ENCODE results near the gene TLCD2. TPM values are rescaled to one million over a fixed set of nuclear protein-coding genes. Genes with fewer than 3 reads are reported as not detected.

Gene TLCD2
- total RNA-seq, 1 experiment from 2014 or later: 1.5 TPM

- Histone ChIP-seq H3K9ac (ENCODE audit: extremely low read depth, insufficient read length, low read length) (no peak overlapping the region), H3K23ac (ENCODE audit: insufficient read length, low read depth, low read length) (no peak overlapping the region), H2BK12ac (ENCODE audit: insufficient read length, low read depth, low read length) (no peak overlapping the region), H3K4me1 (ENCODE audit: insufficient read depth, low read length) (peaks cover 6% of the 10 kb centered on the region; the same call in 1 of the 2 replicates), H3K4ac (ENCODE audit: low read depth, low read length) (no peak overlapping the region), H3K27me3 (ENCODE audit: insufficient read depth, low read length) (no peaks in the 10 kb centered on the region), H2BK15ac (ENCODE audit: low read depth, low read length) (no peak overlapping the region), H4K8ac (replicated peaks; ENCODE audit: insufficient read length, low read depth, low read length) (no peak overlapping the region), H2BK5ac (ENCODE audit: insufficient read length, low read length) (no peak overlapping the region), H3K14ac (ENCODE audit: insufficient read depth, low read length) (no peak overlapping the region), H2AFZ (ENCODE audit: low read length) (no peak overlapping the region), H2BK20ac (ENCODE audit: low read depth, low read length, poor library complexity, severe bottlenecking) (no peak overlapping the region), H3K56ac (ENCODE audit: insufficient read length, low read depth, low read length) (no peak overlapping the region), H3T11ph (ENCODE audit: low read length) (no peak overlapping the region), H3K4me2 (ENCODE audit: insufficient read depth, insufficient read length, low read length) (no peak overlapping the region), H2AK5ac (ENCODE audit: insufficient read length, low read length) (no peak overlapping the region), H3K79me1 (ENCODE audit: insufficient read depth, low read depth, low read length, poor library complexity, severe bottlenecking) (no peaks in the 10 kb centered on the region), H3K18ac (ENCODE audit: insufficient read length, low read depth, low read length) (no peak overlapping the region), H2BK120ac (ENCODE audit: low read depth, low read length, poor library complexity, severe bottlenecking) (no peak overlapping the region), H4K20me1 (ENCODE audit: control insufficient read depth, insufficient read depth, insufficient read length) (no peaks in the 10 kb centered on the region), H4K91ac (ENCODE audit: insufficient read length, low read depth, low read length) (no peak overlapping the region), H3K23me2 (ENCODE audit: insufficient read length, low read depth, low read length, poor library complexity, severe bottlenecking) (peaks cover 5% of the 10 kb centered on the region), H3K9me3 (ENCODE audit: control insufficient read depth, low read depth, low read length) (no peaks in the 10 kb centered on the region), H4K5ac (ENCODE audit: insufficient read length, low read depth, low read length) (no peak overlapping the region), H3K27ac (ENCODE audit: insufficient read length, low read depth, low read length) (no peak overlapping the region), H3K79me2 (ENCODE audit: insufficient read depth, low read length) (no peaks in the 10 kb centered on the region)
- H3K27ac Mint-ChIP-seq: no peak overlapping the region
- DNase-seq: no peak
- no peaks in the 10 kb centered on the region; a peak in 1 of 7 replicates for H3K36me3 Mint-ChIP-seq (ENCODE audit: insufficient read depth in 1 of 3, low read depth in 3 of 3)
- H3K4me1 Mint-ChIP-seq: peaks cover 38 to 39% of the 10 kb centered on the region in 2 experiments
- no CpG with 5 or more reads among the region's 5 CpGs for WGBS (ENCODE audit: extremely low coverage, insufficient read length, low lambda C conversion rate)
- no peak overlapping the region for H3K4me3 Mint-ChIP-seq
- H3K27me3 Mint-ChIP-seq (ENCODE audit: low read depth): no peaks in the 10 kb centered on the region; the same call in none of the 2 replicates
- H3K9me3 Mint-ChIP-seq: no peaks in the 10 kb centered on the region
- TF ChIP-seq, protein P1, sequence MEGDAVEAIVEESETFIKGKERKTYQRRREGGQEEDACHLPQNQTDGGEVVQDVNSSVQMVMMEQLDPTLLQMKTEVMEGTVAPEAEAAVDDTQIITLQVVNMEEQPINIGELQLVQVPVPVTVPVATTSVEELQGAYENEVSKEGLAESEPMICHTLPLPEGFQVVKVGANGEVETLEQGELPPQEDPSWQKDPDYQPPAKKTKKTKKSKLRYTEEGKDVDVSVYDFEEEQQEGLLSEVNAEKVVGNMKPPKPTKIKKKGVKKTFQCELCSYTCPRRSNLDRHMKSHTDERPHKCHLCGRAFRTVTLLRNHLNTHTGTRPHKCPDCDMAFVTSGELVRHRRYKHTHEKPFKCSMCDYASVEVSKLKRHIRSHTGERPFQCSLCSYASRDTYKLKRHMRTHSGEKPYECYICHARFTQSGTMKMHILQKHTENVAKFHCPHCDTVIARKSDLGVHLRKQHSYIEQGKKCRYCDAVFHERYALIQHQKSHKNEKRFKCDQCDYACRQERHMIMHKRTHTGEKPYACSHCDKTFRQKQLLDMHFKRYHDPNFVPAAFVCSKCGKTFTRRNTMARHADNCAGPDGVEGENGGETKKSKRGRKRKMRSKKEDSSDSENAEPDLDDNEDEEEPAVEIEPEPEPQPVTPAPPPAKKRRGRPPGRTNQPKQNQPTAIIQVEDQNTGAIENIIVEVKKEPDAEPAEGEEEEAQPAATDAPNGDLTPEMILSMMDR (conservative IDR thresholded peaks at IDR 0.05): no peak
Observed at GRCh38 chr17:1759529-1759928, 49.4 kb upstream of the TLCD2 start.

All from H9 (cell line).